A549 (cell line): ENCODE measurements around the gene MUC4.

Experiments used
- CEBPB ChIP-seq, 2 experiments: fragments of >200 bp in 1 of 2; sonication (Bioruptor Twin) in 1 of 2; formaldehyde crosslinking in 1 of 2; IDR thresholded peaks; 2 replicates each; pipeline ENCODE4 v1.6.1; 2012 to 2016
- CTCF ChIP-seq: fragments of >200 bp; sonication (Bioruptor Twin); formaldehyde crosslinking; IDR thresholded peaks from 3 replicates; pipeline ENCODE4 v1.5.1; 2016
- EP300 ChIP-seq, 2 experiments: fragments of >200 bp; sonication (Bioruptor Twin); formaldehyde crosslinking; IDR thresholded peaks; 2 replicates in 1 of 2; 3 replicates in 1 of 2; pipeline ENCODE4 v1.6.1; 2016 to 2017
- FOSL2 ChIP-seq, 2 experiments: fragments of 450-650 bp in 1 of 2; fragments of >200 bp in 1 of 2; sonication (Bioruptor Twin) in 1 of 2; formaldehyde crosslinking; IDR thresholded peaks; 2 replicates each; pipeline versions ENCODE4 v1.5.0 to v1.6.1; 2016 to 2020; ENCODE audit warnings: mild to moderate bottlenecking in 1 of 2, moderate library complexity in 1 of 2
- JUNB ChIP-seq: fragments of >200 bp; sonication (Bioruptor Twin); formaldehyde crosslinking; IDR thresholded peaks from 2 replicates; pipeline ENCODE4 v1.6.1; 2016
- KDM1A ChIP-seq: fragments of 200-600 bp; sonication (generic); IDR thresholded peaks from 2 replicates; pipeline ENCODE4 v1.6.1; 2016; ENCODE audit warnings: low read depth, mild to moderate bottlenecking
- MYC ChIP-seq: IDR thresholded peaks from 2 replicates; pipeline ENCODE4 v1.6.1; 2012; ENCODE audit warnings: mild to moderate bottlenecking, inconsistent platforms, low read length, improper control_type of control experiment, borderline replicate concordance
- POLR2A ChIP-seq: IDR thresholded peaks from 2 replicates; pipeline ENCODE4 v1.6.1; 2012; ENCODE audit warnings: mild to moderate bottlenecking, low read length
- SREBF2 ChIP-seq: fragments of 450-650 bp; IDR thresholded peaks from 2 replicates; pipeline ENCODE4 v1.6.1; 2014; ENCODE audit warnings: mild to moderate bottlenecking, moderate library complexity
- TP53 ChIP-seq: fragments of 250-450 bp; sonication (Bioruptor Pico); IDR thresholded peaks from 2 replicates; pipeline ENCODE4 v1.5.0; 2021; ENCODE audit warnings: mild to moderate bottlenecking, moderate library complexity
- ZSCAN20 ChIP-seq: fragments of 250-450 bp; sonication (Bioruptor Pico); IDR thresholded peaks from 2 replicates; pipeline ENCODE4 v1.8.0; 2022; ENCODE audit warnings: mild to moderate bottlenecking, moderate library complexity

GRCh38 chr3:195768831-195769303, 42.9 kb downstream of the MUC4 start:
- TF ChIP-seq CTCF (no peak), MYC (no peak), CEBPB (IDR thresholded peaks at IDR 0.05) (no peak), KDM1A (no peak), POLR2A (no peak), FOSL2 (IDR thresholded peaks at IDR 0.05) (no peak), FOSL2 (CRISPR knock-in tag; IDR thresholded peaks at IDR 0.05) (no peak), TP53 (CRISPR knock-in tag) (no peak), JUNB (no peak), SREBF2 (no peak), ZSCAN20 (CRISPR knock-in tag) (no peak), EP300 (IDR thresholded peaks at IDR 0.05) (no peak)
